ENCODE data around the gene FAM118B.
A peak's percentile ranks its signal among the peaks of the same experiment; 100 is the strongest.

FAM118B gene

DNA sequence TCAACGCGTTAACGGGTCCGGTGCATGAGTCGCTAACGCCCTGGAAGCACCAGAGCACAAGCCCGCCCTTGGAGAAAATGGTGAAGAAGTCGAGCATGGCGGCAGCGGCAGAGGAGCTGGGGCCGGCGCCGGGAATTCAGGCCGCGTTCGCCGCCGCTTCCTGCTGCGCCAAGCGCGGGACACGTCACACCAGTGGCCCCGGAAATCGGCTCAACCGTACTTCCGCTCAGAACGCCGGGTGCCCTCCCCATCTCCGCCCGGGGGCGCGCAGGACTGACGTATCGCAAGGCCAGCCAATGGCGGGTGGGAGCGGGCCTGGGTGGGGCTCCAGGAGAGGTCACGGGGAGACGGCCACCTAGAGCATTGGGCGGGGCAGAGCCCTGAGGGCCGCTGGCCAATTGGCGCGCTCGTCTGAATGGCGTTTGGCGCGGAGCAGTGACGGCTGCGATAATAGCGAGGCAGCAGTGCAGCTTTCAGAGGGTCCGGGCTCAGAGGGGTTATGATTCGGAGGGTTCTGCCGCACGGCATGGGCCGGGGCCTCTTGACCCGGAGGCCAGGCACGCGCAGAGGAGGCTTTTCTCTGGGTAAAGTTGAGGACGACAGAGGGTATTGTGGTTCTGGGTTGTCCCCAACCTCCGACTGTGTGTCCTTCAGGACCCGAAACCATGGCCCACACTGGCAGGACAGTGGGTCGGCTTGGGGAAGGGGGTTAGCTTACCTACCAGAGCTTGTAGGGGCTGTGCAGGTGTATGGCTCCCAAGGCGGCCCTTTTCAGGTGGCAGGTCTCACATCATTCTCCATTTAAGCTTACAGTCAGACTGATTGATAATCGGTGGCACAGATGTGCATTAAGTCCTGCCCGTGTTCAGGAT lies 57.4 kb downstream of the FAM118B start, which contains the start of the genes FOXRED1 and SRPRA:
TSS of gene FOXRED1 (plus strand) at position 447 of the 872 bp plus-strand sequence. CDS start at position 500, 53 bp downstream.
TSS of gene SRPRA (minus strand) at position 188 of the 872 bp plus-strand sequence. CDS start at position 97, 91 bp downstream.
- Histone ChIP-seq H3K27me3 (ENCODE audit: control insufficient read depth, insufficient read depth, low read length) (no peaks in the 10 kb centered on the region), H3K36me3 (ENCODE audit: control insufficient read depth, insufficient read depth, low read length) (no peaks in the 10 kb centered on the region), H3K4me2 (ENCODE audit: low read length) (peak within 1 kb of the TSS; percentile 82), H3K4me3 (ENCODE audit: low read depth, low read length) (peak within 1 kb of the TSS; percentile 81), H3K4me1 (no peaks in the 10 kb centered on the region), H3K79me2 (no peaks in the 10 kb centered on the region), H3K9me3 (ENCODE audit: control insufficient read depth, low read length) (no peaks in the 10 kb centered on the region), H3K9ac (peak within 1 kb of the TSS; percentile 61), H3K27ac (peak within 1 kb of the TSS; percentile 77), H2AFZ (peak within 1 kb of the TSS; percentile 94)
- TF ChIP-seq, protein P1, sequence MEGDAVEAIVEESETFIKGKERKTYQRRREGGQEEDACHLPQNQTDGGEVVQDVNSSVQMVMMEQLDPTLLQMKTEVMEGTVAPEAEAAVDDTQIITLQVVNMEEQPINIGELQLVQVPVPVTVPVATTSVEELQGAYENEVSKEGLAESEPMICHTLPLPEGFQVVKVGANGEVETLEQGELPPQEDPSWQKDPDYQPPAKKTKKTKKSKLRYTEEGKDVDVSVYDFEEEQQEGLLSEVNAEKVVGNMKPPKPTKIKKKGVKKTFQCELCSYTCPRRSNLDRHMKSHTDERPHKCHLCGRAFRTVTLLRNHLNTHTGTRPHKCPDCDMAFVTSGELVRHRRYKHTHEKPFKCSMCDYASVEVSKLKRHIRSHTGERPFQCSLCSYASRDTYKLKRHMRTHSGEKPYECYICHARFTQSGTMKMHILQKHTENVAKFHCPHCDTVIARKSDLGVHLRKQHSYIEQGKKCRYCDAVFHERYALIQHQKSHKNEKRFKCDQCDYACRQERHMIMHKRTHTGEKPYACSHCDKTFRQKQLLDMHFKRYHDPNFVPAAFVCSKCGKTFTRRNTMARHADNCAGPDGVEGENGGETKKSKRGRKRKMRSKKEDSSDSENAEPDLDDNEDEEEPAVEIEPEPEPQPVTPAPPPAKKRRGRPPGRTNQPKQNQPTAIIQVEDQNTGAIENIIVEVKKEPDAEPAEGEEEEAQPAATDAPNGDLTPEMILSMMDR (IDR thresholded peaks at IDR 0.05), result no peak

DNA sequence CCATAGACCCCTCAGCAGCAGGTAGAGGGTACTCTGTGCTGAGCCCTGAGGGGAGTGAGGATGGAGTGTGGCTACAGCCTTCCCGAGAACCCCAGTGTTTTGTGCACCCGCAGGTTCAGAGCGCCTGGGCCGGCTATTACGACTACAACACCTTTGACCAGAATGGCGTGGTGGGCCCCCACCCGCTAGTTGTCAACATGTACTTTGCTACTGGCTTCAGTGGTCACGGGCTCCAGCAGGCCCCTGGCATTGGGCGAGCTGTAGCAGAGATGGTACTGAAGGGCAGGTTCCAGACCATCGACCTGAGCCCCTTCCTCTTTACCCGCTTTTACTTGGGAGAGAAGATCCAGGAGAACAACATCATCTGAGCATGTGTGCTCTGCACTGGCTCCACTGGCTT lies 65.7 kb downstream of the FAM118B start:
- Histone ChIP-seq H3K9me3 (ENCODE audit: control insufficient read depth, low read length) (no peaks in the 10 kb centered on the region), H3K27ac (no peak overlapping the region), H3K4me2 (ENCODE audit: low read length) (no peak overlapping the region), H2AFZ (no peak overlapping the region), H3K4me1 (peaks cover 5% of the 10 kb centered on the region), H3K9ac (no peak overlapping the region), H3K27me3 (ENCODE audit: control insufficient read depth, insufficient read depth, low read length) (no peaks in the 10 kb centered on the region), H3K36me3 (ENCODE audit: control insufficient read depth, insufficient read depth, low read length) (no peaks in the 10 kb centered on the region), H3K4me3 (ENCODE audit: low read depth, low read length) (no peak overlapping the region), H3K79me2 (no peaks in the 10 kb centered on the region)
- TF ChIP-seq, protein P1 (IDR thresholded peaks at IDR 0.05), result no peak

DNA sequence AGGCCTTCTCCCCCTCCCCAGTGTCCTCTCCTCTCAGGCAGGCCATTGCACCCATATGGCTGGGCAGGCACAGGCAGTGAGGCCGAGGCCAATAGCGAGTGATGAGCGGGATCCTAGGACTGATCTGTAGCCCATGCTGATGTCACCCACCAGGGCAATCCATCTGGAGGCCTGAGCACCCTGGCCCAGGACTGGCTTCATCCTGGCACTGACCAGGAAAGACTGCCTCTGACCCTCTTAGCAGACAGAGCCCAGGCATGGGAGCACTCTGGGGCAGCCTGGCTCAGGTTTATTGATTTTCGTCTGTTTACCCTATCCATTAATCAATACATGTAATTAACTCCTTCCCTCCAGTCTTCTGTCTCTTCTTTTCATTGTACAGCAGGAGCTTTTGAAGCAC lies 66.2 kb downstream of the FAM118B start:
- no peak overlapping the region for H3K4me2 ChIP-seq (ENCODE audit: low read length)
- no peak overlapping the region for H2AFZ ChIP-seq
- no peaks in the 10 kb centered on the region for H3K36me3 ChIP-seq (ENCODE audit: control insufficient read depth, insufficient read depth, low read length)
- no peaks in the 10 kb centered on the region for H3K79me2 ChIP-seq
- no peak overlapping the region for H3K27ac ChIP-seq
- H3K4me3 ChIP-seq (ENCODE audit: low read depth, low read length), result no peak overlapping the region
- no peak overlapping the region for H3K9ac ChIP-seq
- no peaks in the 10 kb centered on the region for H3K27me3 ChIP-seq (ENCODE audit: control insufficient read depth, insufficient read depth, low read length)
- H3K9me3 ChIP-seq (ENCODE audit: control insufficient read depth, low read length), result no peaks in the 10 kb centered on the region
- H3K4me1 ChIP-seq, result peaks cover 5% of the 10 kb centered on the region
- TF ChIP-seq, protein P1 (IDR thresholded peaks at IDR 0.05), result no peak

DNA sequence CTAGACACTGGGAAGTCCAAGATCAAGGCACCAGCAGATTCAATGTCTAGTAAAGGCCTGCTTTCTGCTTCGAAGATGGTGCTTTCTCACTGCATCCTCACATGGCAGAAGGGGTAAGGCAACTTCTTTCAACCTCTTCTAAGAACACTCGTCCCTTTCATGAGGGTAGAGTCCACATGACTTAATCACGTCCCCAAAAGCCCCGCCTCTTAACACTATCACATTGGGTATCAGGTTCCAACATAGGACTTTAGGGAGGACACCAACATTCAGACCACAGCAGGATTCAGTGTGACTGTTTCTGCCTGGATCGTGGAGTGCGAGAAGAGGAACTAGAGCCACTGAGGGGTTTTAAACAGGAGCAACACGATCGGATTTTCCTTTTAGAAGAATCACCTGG lies 67.6 kb downstream of the FAM118B start:
- TF ChIP-seq, protein P1 (IDR thresholded peaks at IDR 0.05), result no peak
- Histone ChIP-seq H3K4me3 (ENCODE audit: low read depth, low read length) (no peak overlapping the region), H3K4me2 (ENCODE audit: low read length) (no peak overlapping the region), H3K9ac (no peak overlapping the region), H3K27ac (no peak overlapping the region), H3K79me2 (no peaks in the 10 kb centered on the region), H3K36me3 (ENCODE audit: control insufficient read depth, insufficient read depth, low read length) (no peaks in the 10 kb centered on the region), H3K4me1 (peaks cover 5% of the 10 kb centered on the region), H3K9me3 (ENCODE audit: control insufficient read depth, low read length) (no peaks in the 10 kb centered on the region), H2AFZ (no peak overlapping the region), H3K27me3 (ENCODE audit: control insufficient read depth, insufficient read depth, low read length) (no peaks in the 10 kb centered on the region)

All from parathyroid adenoma (tissue), 2 donors.